T follicular helper cell (primary cell): ENCODE measurements around the gene VEGFB.
A peak's percentile ranks its signal among the peaks of the same experiment; 100 is the strongest.
"Not testable (repeated sequence)": the region's sequence is repeated elsewhere in the genome, so short reads cannot be mapped to it uniquely, and the experiment has no call there.

Experiments
- DNase-seq: peaks from one replicate; pipeline ENCODE4 v3.0.0-alpha.2; 2020; ENCODE audit warnings: low read depth

VEGFB gene

DNA sequence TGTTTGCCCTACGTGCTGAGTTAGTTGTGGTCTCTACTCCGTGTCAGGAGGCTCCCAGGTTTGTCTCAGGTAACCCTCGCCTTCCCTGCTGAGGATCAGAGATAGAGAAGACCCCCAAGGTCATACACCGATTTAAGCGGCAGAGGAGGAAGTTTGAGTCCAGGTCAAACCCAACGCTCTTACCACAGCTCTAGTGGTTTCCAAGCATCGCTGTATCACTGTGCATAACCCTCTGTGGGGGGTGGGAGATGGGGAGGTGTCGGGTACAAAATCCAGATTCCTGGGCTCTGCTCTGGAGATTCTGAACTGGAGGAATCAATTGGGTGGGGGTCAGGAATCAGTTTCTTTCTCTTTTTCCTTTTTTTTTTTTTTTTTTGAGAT is 3.4 kb upstream of the VEGFB start:
- no peak for DNase-seq

DNA sequence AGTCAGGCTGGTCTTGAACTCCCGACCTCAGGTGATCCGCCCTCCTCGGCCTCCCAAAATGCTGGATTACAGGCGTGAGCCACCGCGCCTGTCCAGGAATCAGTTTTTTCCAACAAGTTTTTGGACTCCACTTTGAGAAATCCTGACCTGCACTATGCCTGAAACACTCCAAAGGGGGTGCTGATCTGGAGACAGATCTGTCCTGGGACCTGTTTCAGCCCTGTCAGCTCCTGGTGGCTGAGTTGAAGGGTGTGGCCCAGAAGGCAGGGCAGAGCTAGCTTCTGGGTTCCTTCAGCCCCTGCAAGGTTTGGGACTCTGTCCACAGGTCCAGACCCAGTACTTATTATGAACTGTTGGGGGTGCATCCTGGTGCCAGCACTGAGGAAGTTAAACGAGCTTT is 2.8 kb upstream of the VEGFB start:
- DNase-seq: no peak

DNA sequence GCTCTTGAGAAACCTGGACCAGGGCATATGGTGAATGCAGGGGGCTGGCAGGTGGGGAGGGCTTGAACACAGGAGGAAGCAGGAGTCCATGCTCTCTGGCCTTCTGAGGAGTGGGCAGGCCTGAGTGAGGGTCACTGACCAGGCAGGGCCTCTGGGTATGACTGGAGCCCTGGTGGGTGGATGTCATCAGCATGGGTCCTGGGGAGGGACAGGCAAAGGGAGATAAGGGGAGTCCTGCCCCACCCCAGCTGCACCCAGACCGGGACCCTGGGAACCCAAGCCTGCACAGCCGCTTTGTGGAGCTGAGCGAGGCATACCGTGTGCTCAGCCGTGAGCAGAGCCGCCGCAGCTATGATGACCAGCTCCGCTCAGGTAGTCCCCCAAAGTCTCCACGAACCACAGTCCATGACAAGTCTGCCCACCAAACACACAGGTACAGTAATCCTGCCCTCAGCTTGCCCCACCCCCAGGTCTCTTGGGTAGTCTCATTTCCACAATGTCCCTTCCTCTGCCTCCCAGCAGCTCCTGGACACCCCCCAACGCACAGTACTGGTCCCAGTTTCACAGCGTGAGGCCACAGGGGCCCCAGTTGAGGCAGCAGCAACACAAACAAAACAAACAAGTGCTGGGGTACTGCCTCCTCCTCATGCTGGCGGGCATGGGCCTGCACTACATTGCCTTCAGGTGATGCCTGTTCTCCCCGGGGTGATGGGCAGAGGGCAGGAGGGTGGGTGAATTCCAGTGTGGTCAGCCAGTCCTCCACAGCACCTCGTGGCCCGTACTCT is 2.0 kb upstream of the VEGFB start:
- no peak for DNase-seq

DNA sequence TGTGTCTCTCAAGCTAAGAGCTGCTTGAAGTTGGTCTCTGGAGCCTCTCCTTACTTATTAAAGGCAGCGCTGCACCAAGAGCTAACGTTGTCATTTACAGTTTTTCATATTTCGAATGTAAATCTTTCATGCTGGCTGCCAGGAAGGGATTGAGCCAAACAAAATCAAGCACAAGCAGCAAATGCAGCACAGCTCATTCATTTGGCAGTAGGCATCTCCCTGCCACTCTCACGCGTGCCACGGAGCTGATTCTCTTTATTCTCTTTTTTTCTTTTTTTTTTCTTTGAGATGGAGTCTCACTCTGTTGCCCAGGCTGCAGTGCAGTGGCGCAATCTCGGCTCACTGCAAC is 1.4 kb upstream of the VEGFB start:
- no peak for DNase-seq

- peak; percentile 34 for DNase-seq
Observed at GRCh38 chr11:64234647-64235379, 429 bp downstream of the VEGFB start.

GRCh38 chr11:64235437-64236161 is 1.2 kb downstream of the VEGFB start:
- no peak for DNase-seq

GRCh38 chr11:64237484-64237951 is 3.1 kb downstream of the VEGFB start:
- no peak for DNase-seq

DNA sequence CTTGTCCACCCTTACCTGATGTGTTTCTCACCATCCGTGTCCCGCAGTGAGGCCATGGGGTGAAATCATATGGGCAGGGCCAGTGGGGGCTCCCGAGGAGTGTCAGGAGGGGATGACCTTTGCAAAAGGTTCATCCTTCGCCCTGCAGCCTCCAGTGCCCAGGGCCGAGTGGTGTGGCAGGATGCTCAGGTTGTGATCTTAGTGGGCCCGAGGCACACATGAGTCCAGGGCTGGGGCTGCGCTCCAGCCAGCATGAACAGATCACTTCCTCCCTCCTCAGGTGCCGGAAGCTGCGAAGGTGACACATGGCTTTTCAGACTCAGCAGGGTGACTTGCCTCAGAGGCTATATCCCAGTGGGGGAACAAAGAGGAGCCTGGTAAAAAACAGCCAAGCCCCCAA is 3.7 kb downstream of the VEGFB start:
- DNase-seq: no peak

DNA sequence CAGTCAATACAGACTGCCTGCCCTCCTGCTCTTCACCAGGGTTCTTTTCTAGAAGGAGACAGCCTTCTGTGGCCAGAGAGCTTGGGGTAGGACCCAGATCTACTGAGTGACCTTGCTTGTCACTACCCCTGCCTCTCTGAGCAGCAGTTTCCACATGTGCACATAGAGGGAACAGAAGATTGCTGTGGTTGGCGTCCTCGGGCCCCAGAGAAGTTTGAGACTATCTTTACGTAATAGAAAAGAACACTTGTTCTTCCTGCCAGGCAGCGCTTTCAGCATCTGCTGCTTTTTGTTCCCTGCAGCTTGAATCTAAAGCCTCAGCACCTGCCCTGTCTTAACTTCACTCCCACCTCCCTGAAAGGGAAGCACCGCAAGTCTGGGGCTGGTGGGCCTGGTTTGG is 4.6 kb downstream of the VEGFB start:
- DNase-seq: no peak

DNA sequence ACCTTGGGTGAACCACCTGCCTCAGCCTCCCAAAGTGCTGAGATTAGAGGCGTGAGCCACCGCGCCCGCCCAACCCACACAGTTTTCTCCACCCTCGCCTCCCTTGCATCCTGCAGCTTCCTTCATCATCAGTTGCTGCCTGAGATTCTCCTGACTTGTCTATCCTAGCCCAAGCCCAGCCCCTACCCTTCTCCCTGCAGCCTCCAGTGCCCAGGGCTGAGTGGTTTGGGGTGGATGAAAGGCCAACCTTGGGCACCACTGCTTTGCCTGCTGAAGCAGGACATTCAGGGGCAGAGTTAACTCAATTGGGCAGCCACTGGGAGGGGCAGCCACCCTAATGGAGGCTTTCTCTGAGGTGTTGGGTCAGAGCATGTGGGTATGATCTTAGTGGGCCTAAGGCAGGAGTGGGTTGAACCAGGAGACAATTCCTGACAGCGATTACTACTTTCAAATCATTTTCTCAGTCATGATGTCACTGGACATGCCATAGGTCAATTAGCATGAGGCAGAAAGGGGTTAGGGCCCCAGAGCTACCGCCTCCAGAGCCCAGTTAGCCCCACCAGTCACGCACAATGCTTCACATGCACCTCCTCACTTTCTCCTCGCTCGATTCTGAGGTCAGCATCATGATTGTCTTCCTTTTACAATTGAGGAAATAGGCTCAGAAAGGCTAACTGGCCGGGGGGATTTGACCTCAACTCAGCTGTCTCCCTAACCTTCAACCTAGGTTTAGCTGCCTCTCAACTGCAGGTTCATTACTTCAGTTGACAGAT is 5.5 kb downstream of the VEGFB start:
- no peak for DNase-seq

DNA sequence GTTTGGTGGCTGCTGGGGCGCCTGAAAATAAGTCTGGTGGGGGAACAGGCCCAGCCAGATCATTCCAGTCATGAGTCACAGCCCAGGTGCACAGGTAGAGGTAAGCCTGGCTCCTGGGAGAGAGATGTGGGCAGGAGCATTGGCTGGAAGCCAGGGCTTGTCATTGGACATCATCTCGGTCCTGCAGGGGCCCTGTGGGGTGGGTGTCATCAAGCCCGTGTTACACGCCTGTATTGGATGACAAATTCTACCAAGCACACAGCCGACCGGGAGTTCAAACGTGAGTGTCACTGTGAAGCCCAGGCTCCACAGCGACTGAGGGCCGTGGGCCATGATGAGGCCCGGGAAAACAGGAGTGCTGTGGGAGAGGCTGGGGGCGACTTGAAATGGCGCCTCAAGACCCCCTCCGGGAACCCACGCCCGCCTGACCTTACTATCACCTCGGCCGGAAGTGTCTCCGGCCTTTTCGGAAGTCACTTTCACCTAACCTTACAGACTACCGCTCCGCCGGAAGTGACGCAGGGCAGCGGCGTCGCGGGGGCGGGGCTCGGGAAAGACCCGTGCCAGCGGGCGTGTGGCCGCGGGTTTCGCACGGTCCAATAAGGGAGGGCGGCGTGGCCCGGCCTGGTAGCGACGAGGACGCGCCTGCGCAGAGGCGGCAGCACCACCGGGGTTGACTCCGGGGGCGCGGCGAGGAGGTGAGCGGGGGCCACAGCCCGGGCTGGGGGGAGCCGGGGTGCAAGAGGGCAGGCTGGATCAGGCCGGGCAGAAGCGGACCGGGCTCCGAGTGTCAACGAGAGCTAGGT is 6.3 kb downstream of the VEGFB start, which contains the start of gene FKBP2:
FKBP2 (plus strand) TSS at position 661 of the 806 bp plus-strand sequence. CDS start 1,293 bp downstream, outside the sequence.
- DNase-seq: peak; percentile 97

- DNase-seq: peak; percentile 100
Observed at GRCh38 chr11:64241241-64241490, 6.8 kb downstream of the VEGFB start.

GRCh38 chr11:64241491-64242374 is 7.3 kb downstream of the VEGFB start:
- no peak for DNase-seq

DNA sequence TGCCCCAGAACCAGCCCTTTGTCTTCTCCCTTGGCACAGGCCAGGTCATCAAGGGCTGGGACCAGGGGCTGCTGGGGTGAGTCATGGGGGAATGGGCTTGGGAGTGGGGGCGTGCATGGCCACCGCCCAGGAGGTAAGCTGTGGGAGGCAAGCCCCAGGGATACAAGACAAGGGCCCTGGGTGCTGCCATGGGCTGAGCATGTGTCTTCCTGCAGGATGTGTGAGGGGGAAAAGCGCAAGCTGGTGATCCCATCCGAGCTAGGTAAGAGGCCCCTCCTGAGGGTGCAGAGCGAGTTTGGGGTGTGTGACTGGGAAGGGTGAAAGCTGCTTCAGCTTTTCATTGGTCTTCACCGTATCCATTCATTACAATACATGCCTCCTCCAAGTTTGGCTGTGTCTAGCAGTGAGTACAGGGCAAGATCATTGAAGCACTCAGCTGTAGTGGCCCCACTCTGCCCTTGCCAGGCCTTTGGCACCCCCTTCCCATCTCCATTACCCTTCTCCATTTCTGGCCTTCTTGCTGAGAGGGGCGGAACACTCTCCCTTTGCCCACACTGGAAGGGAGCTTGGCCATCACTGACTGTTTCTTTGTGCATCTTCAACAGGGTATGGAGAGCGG is 9.0 kb downstream of the VEGFB start:
- no peak for DNase-seq

- no peak for DNase-seq
Observed at GRCh38 chr11:64244107-64244506, 9.7 kb downstream of the VEGFB start.

GRCh38 chr11:64244966-64245365 is 10.6 kb downstream of the VEGFB start:
- DNase-seq: no peak

DNA sequence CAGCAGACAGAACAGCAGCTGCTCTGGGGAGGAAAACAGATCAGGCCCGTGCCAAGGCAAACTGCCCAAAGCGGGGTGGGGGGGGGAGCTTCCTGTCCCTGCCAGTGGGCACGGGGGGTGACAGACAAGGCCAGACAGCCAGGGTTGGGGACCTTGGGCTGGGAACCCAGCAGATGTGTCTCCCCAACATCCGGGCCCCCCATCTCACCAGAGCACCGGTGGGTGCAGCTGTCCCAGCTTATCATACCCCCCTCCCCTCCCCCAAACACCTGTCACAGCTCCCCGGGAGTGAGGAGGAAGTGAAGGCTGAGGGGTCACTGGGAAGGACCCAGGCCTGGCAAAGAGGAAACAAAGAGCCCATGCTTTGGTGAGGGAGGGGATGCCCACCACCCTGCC is 11.0 kb downstream of the VEGFB start:
- DNase-seq: no peak

DNA sequence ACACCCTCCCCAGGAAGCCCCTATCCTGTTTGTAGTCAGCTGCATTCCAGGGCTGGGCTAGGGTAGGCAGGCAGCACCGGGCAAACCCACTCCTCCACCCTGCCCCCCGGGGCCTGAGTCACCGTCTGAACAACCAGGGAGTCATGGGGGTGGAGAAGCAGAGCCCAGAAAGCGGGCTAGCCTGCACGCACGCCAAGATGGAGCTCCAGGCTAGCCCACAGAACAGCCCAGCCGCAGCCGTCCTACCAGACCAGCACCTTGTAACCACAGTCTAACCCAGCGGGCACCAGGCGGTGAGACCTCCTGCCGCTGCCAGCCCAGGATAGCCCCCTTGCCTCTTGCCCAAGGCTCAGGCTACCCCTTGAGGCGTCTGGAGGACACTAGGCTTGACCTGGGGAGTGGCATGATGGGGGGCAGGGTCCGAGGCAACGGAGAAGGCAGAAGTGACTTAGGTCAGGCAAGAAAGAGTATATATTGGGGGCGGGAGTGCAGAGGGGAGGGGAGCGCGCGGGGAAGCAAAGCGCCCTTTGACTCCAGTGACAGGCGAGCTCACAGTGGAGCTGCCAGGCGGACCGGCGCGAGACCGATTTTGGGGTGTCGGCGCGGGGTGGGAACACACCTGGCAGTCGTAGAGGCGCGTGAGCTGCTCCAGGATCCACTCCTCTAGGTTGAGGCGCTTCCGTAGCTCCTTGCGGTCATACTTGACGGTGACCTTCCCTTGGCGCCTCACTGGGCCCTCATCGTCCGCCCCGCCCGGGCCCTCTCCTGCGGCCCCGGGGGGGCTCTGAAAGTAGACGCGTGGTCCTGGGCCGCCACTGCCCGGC is 11.6 kb downstream of the VEGFB start:
- DNase-seq: peak; percentile 49

- not testable (repeated sequence) for DNase-seq
Observed at GRCh38 chr11:64246621-64246870, 12.2 kb downstream of the VEGFB start.
